Amniotic epithelial cell (primary cell): ENCODE results near the gene HSF4.

Experiments used
- DNase-seq: peaks from one replicate; pipeline ENCODE4 v3.0.0-alpha.2; 2010; ENCODE audit warnings: low read depth

Gene HSF4

GRCh38 chr16:67150047-67150832 is 14.3 kb upstream of the HSF4 start:
- peak; percentile 76 for DNase-seq

GRCh38 chr16:67150833-67151396 is 13.6 kb upstream of the HSF4 start, which contains the start of gene B3GNT9:
TSS of gene B3GNT9 (minus strand) at chr16:67150998. CDS start at chr16:67150485, 513 bp downstream.
- DNase-seq = peak; percentile 71

GRCh38 chr16:67151431-67152097 is 13.0 kb upstream of the HSF4 start:
- no peak for DNase-seq

- no peak for DNase-seq
Observed at GRCh38 chr16:67154578-67155294, 9.8 kb upstream of the HSF4 start.

- peak; percentile 57 for DNase-seq
Observed at GRCh38 chr16:67155295-67156142, 9.0 kb upstream of the HSF4 start.

GRCh38 chr16:67156143-67156844 is 8.3 kb upstream of the HSF4 start:
- DNase-seq = no peak

- DNase-seq = no peak
Observed at GRCh38 chr16:67157106-67157748, 7.3 kb upstream of the HSF4 start.

- DNase-seq = no peak
Observed at GRCh38 chr16:67157892-67158635, 6.5 kb upstream of the HSF4 start.

- no peak for DNase-seq
Observed at GRCh38 chr16:67158637-67159600, 5.6 kb upstream of the HSF4 start.

GRCh38 chr16:67161595-67162058 is 2.9 kb upstream of the HSF4 start:
- DNase-seq = no peak

- DNase-seq = no peak
Observed at GRCh38 chr16:67162506-67163163, 1.9 kb upstream of the HSF4 start.

- DNase-seq = peak; percentile 69
Observed at GRCh38 chr16:67163164-67163998, 1.2 kb upstream of the HSF4 start.

GRCh38 chr16:67163999-67164558 is 466 bp upstream of the HSF4 start:
- no peak for DNase-seq

- DNase-seq = no peak
Observed at GRCh38 chr16:67165121-67166078, 855 bp downstream of the HSF4 start.

GRCh38 chr16:67166110-67166547 is 1.6 kb downstream of the HSF4 start:
- no peak for DNase-seq
